GM23248 (cell line): ENCODE data around the gene CAMK4.

Source experiments
- EZH2 ChIP-seq: fragments of 200-600 bp; sonication (generic); IDR thresholded peaks from 2 replicates; pipeline ENCODE4 v1.6.1; 2018; ENCODE audit warnings: antibody characterized with exemption, mild to moderate bottlenecking; ENCODE audit not compliant: insufficient read depth, poor library complexity, severe bottlenecking
- EZH2phosphoT487 ChIP-seq: fragments of 200-600 bp; sonication (generic); IDR thresholded peaks from 2 replicates; pipeline ENCODE4 v1.6.1; 2018; ENCODE audit warnings: antibody characterized with exemption, moderate library complexity, mild to moderate bottlenecking, low read depth; ENCODE audit not compliant: insufficient read depth

GRCh38 chr5:111404270-111404769 is 180.1 kb downstream of the CAMK4 start:
- TF ChIP-seq EZH2, result no peak
- no peak for TF ChIP-seq EZH2phosphoT487
